Activated CD8-positive, alpha-beta T cell treated with anti-CD3 and anti-CD28 coated beads for 36 hours (primary cell): Measurements from ENCODE around the gene ATP8B3. TPM values are rescaled to one million over a fixed set of nuclear protein-coding genes. Genes with fewer than 3 reads are reported as not detected.
A peak's percentile ranks its signal among the peaks of the same experiment; 100 is the strongest.

Experiments used
- ATAC-seq: fragments of 200-7000 bp; cut with Tn5 transposase; one replicate; pipeline ENCODE4 v1.10.0; 2021; ENCODE audit warnings: mild to moderate bottlenecking, moderate library complexity
- CTCF ChIA-PET: fragments of 350-600 bp; sonication (Branson Sonifier 250); formaldehyde crosslinking; loops from one replicate; lab custom pipeline; 2021; ENCODE audit warnings: antibody characterized with exemption; lab: Charles Lee
- POLR2A ChIA-PET: fragments of 350-600 bp; sonication (Branson Sonifier 250); formaldehyde crosslinking; loops from one replicate; lab custom pipeline; 2021; ENCODE audit warnings: antibody characterized with exemption; lab: Charles Lee
- DNase-seq: peaks from one replicate; pipeline ENCODE4 v3.0.0-alpha.2; 2020
- H3K27ac Mint-ChIP-seq: one replicate; pipeline ENCODE4 v1.8.0; 2021; ENCODE audit warnings: mild to moderate bottlenecking, mixed read lengths
- H3K27me3 Mint-ChIP-seq: one replicate; pipeline ENCODE4 v1.8.0; 2021; ENCODE audit warnings: mixed read lengths
- H3K36me3 Mint-ChIP-seq: one replicate; pipeline ENCODE4 v1.8.0; 2021; ENCODE audit warnings: low read depth, mixed read lengths
- H3K4me1 Mint-ChIP-seq: one replicate; pipeline ENCODE4 v1.8.0; 2021; ENCODE audit warnings: low read depth, mixed read lengths
- H3K4me3 Mint-ChIP-seq: one replicate; pipeline ENCODE4 v1.8.0; 2021; ENCODE audit warnings: mild to moderate bottlenecking, moderate library complexity, mixed read lengths
- H3K9me3 Mint-ChIP-seq: one replicate; pipeline ENCODE4 v1.8.0; 2021; ENCODE audit warnings: mixed read lengths
- intact Hi-C: fragments of 100-400 bp; cut with micrococcal nuclease; formaldehyde crosslinking; loops from one replicate; pipeline ENCODE4 v1.10.0; 2022
- total RNA-seq, 2 experiments: library from RNA; stranded (reverse); gene quantifications; one replicate each; pipeline ENCODE4 v1.2.3, GENCODE V29; 2021
- TF ChIP-seq, protein P1 (sequence below): fragments of 200-600 bp; IDR thresholded peaks from one replicate; pipeline ENCODE4 v1.8.0; 2022; ENCODE audit warnings: antibody characterized with exemption, mild to moderate bottlenecking

Gene ATP8B3
- total RNA-seq, 2 experiments from 2014 or later = 5.8 to 8.2 TPM

- Mint-ChIP-seq H3K4me1 (peaks cover 5% of the 10 kb centered on the region), H3K36me3 (peaks cover 19% of the 10 kb centered on the region), H3K27ac (no peak overlapping the region), H3K27me3 (no peaks in the 10 kb centered on the region), H3K4me3 (no peak overlapping the region), H3K9me3 (no peaks in the 10 kb centered on the region)
- intact Hi-C loops = no loop called here
- ChIA-PET POLR2A (interaction anchor here (0.6 to 1.4 kb wide), 5 partner anchors 16 to 174 kb away, joined by 3 to 5 read pairs (median 3); partner anchors contain the start of gene TCF3), CTCF (interaction anchor here (0.9 to 5.0 kb wide), 36 partner anchors 8 to 280 kb away, joined by 3 to 57 read pairs (median 4); partner anchors contain the start of genes ATP8B3, MBD3 and REXO1)
- TF ChIP-seq, protein P1, sequence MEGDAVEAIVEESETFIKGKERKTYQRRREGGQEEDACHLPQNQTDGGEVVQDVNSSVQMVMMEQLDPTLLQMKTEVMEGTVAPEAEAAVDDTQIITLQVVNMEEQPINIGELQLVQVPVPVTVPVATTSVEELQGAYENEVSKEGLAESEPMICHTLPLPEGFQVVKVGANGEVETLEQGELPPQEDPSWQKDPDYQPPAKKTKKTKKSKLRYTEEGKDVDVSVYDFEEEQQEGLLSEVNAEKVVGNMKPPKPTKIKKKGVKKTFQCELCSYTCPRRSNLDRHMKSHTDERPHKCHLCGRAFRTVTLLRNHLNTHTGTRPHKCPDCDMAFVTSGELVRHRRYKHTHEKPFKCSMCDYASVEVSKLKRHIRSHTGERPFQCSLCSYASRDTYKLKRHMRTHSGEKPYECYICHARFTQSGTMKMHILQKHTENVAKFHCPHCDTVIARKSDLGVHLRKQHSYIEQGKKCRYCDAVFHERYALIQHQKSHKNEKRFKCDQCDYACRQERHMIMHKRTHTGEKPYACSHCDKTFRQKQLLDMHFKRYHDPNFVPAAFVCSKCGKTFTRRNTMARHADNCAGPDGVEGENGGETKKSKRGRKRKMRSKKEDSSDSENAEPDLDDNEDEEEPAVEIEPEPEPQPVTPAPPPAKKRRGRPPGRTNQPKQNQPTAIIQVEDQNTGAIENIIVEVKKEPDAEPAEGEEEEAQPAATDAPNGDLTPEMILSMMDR = no peak
- DNase-seq (no peak), ATAC-seq (no peak)
Measured at GRCh38 chr19:1826557-1827521, 14.8 kb upstream of the ATP8B3 start.

- Mint-ChIP-seq H3K4me3 (no peak overlapping the region), H3K4me1 (peaks cover 5% of the 10 kb centered on the region), H3K36me3 (peaks cover 19% of the 10 kb centered on the region), H3K9me3 (no peaks in the 10 kb centered on the region), H3K27me3 (no peaks in the 10 kb centered on the region), H3K27ac (no peak overlapping the region)
- CTCF ChIA-PET = interaction anchor here (0.8 to 5.0 kb wide), 41 partner anchors 8 to 280 kb away, joined by 3 to 57 read pairs (median 5); partner anchors contain the start of genes ATP8B3, MBD3 and REXO1
- TF ChIP-seq, protein P1 = peak; percentile 83
- ATAC-seq (peak; percentile 93), DNase-seq (peak; percentile 83)
- POLR2A ChIA-PET = interaction anchor here (1.0 to 1.1 kb wide), 3 partner anchors 21 to 173 kb away, joined by 3 to 5 read pairs (median 3); partner anchors contain the start of gene TCF3
- intact Hi-C loops = no loop called here
Measured at GRCh38 chr19:1825909-1826556, 14.0 kb upstream of the ATP8B3 start.

GRCh38 chr19:1824252-1824622 is 12.2 kb upstream of the ATP8B3 start:
- H3K4me3 Mint-ChIP-seq = no peak overlapping the region
- H3K27ac Mint-ChIP-seq = no peak overlapping the region
- ATAC-seq = no peak

DNA sequence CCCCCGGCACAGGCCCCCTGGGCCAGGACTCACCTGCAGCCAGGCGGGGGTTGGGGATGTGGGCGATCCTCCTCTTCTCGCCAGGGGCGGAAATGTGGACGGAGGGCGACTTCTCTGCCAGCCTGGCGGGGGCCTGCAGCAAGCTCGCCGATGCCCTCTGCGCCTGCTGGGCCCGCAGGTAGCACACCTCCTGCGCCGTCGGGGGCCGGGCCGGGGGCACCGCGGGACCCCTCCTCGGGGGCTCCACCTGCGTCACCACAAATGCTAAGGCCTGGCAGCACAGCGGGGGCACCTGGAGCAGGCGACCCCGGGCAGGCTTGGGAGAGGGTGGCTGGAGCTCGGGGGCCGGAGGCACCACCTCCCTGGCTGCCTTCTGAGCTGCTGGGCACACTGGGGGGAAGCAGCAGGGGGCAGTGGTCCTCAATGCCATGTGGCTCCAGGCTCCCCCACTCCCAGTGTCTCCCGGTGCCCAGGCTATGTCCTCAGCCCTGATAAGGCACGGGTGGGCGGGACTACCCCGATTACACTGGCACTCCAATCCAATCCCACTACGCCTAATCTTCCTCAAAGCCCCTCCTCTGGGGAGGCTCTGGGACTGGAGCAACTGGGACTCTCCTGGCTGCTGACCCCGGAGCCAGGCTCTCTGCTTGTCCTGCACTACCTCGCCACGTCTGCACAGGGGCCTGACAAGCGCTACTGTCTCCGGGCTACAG is 11.6 kb upstream of the ATP8B3 start:
- no peak overlapping the region for H3K4me3 Mint-ChIP-seq
- peaks cover 5% of the 10 kb centered on the region for H3K4me1 Mint-ChIP-seq
- CTCF ChIA-PET = interaction anchor here (0.6 to 0.8 kb wide), 2 partner anchors 14 to 198 kb away, joined by 3 read pairs; no protein-coding TSS in a partner anchor
- H3K27me3 Mint-ChIP-seq = no peaks in the 10 kb centered on the region
- DNase-seq (no peak), ATAC-seq (no peak)
- POLR2A ChIA-PET = interaction anchor here (0.6 kb wide), 1 partner anchor 233 kb away, joined by 3 read pairs; no protein-coding TSS in a partner anchor
- no peak overlapping the region for H3K27ac Mint-ChIP-seq
- H3K36me3 Mint-ChIP-seq = peaks cover 22% of the 10 kb centered on the region
- intact Hi-C loops = no loop called here
- no peaks in the 10 kb centered on the region for H3K9me3 Mint-ChIP-seq
- TF ChIP-seq, protein P1 = no peak

More at GRCh38 chr19:1824252-1824622, 12.2 kb upstream of the ATP8B3 start:
- intact Hi-C loops = no loop called here
- no peaks in the 10 kb centered on the region for H3K9me3 Mint-ChIP-seq
- ChIA-PET POLR2A (interaction anchor here (0.6 kb wide), 1 partner anchor 234 kb away, joined by 3 read pairs; no protein-coding TSS in a partner anchor), CTCF (interaction anchor here (0.8 kb wide), 1 partner anchor 13 kb away, joined by 3 read pairs; no protein-coding TSS in a partner anchor)
- no peaks in the 10 kb centered on the region for H3K27me3 Mint-ChIP-seq
- peaks cover 5% of the 10 kb centered on the region for H3K4me1 Mint-ChIP-seq
- DNase-seq = no peak
- TF ChIP-seq, protein P1 = no peak
- peaks cover 22% of the 10 kb centered on the region for H3K36me3 Mint-ChIP-seq
